HepG2 (cell line): ENCODE results near the gene EMC9. TPM values are rescaled to one million over a fixed set of nuclear protein-coding genes. Genes with fewer than 3 reads are reported as not detected.

Experiments used
- AGO2 ChIP-seq: fragments of 200-400 bp; formaldehyde crosslinking; optimal IDR thresholded peaks from 2 replicates; pipeline ENCODE3; 2017; ENCODE audit warnings: mild to moderate bottlenecking, low read depth, low read length, moderate library complexity
- ARNTL ChIP-seq: sonication (generic); formaldehyde crosslinking; IDR thresholded peaks from 2 replicates; pipeline ENCODE4 v1.4.0; 2020; ENCODE audit warnings: mild to moderate bottlenecking, missing genetic modification reagents
- CEBPB ChIP-seq: IDR thresholded peaks from 2 replicates; pipeline ENCODE4 v1.6.1; 2011; ENCODE audit warnings: low read depth, low read length, improper control_type of control experiment, borderline replicate concordance
- HNRNPUL1 ChIP-seq: fragments of 200-400 bp; formaldehyde crosslinking; IDR thresholded peaks from 2 replicates; pipeline ENCODE4 v1.6.1; 2017; ENCODE audit warnings: low read depth, mild to moderate bottlenecking, low read length, moderate library complexity
- JUNB ChIP-seq: sonication (generic); formaldehyde crosslinking; IDR thresholded peaks from 2 replicates; pipeline ENCODE4 v1.8.0; 2022; ENCODE audit warnings: missing genetic modification reagents, mild to moderate bottlenecking, borderline replicate concordance
- SATB2 ChIP-seq: sonication (generic); formaldehyde crosslinking; IDR thresholded peaks from 2 replicates; pipeline ENCODE4 v1.5.0; 2020; ENCODE audit warnings: missing genetic modification reagents
- ZNF605 ChIP-seq: sonication (generic); formaldehyde crosslinking; IDR thresholded peaks from 2 replicates; pipeline ENCODE4 v1.8.0; 2022; ENCODE audit warnings: mild to moderate bottlenecking, missing genetic modification reagents
- polyA plus RNA-seq, 8 experiments: library from polyadenylated mRNA; depleted of rRNA in 3 of 8; stranded (reverse) in 7 of 8; unstranded in 1 of 8; fragments of >200 nt; fragmentation: Illumina TruSeq in 4 of 8; extraction: Trizol in 4 of 8; gene quantifications; 2 replicates each; pipeline versions ENCODE4 v1.2.1 to v1.2.3, GENCODE V29; 2011 to 2016; ENCODE audit warnings: low read depth in 4 of 8, missing spikeins in 1 of 8, mixed read lengths in 1 of 8; ENCODE audit not compliant: insufficient read depth in 1 of 8
- total RNA-seq, 5 experiments: library from RNA; depleted of rRNA; stranded (reverse); fragments of >200 nt; fragmentation: Illumina TruSeq; extraction: Trizol; gene quantifications; 2 replicates each; pipeline ENCODE4 v1.2.3, GENCODE V29; 2016; ENCODE audit warnings: low read depth in 1 of 5
- TF ChIP-seq, protein P1 (sequence below): sonication (generic); formaldehyde crosslinking; IDR thresholded peaks from 2 replicates; pipeline ENCODE4 v1.4.0; 2020; ENCODE audit warnings: mild to moderate bottlenecking, missing genetic modification reagents, borderline replicate concordance
- TF ChIP-seq, protein P2 (sequence below), 2 experiments: sonication (generic) in 1 of 2; formaldehyde crosslinking in 1 of 2; IDR thresholded peaks; 2 replicates each; pipeline versions ENCODE4 v1.4.0 to v1.6.1; 2018 to 2020; ENCODE audit warnings: missing genetic modification reagents in 2 of 2, borderline replicate concordance in 1 of 2, low read depth in 1 of 2, mild to moderate bottlenecking in 1 of 2, missing biosample characterization in 1 of 2
- TF ChIP-seq, protein P3 (sequence below): sonication (generic); formaldehyde crosslinking; IDR thresholded peaks from 2 replicates; pipeline ENCODE4 v1.4.0; 2020; ENCODE audit warnings: missing genetic modification reagents
- TF ChIP-seq, protein P4 (sequence below): sonication (generic); formaldehyde crosslinking; IDR thresholded peaks from 2 replicates; pipeline ENCODE4 v1.4.0; 2020; ENCODE audit warnings: missing genetic modification reagents
- TF ChIP-seq, protein P5 (sequence below): sonication (generic); formaldehyde crosslinking; IDR thresholded peaks from 2 replicates; pipeline ENCODE4 v1.4.0; 2020; ENCODE audit warnings: missing genetic modification reagents
- TF ChIP-seq, protein P6 (sequence below): IDR thresholded peaks from 2 replicates; pipeline ENCODE4 v1.6.1; 2018; ENCODE audit warnings: missing genetic modification reagents

The EMC9 gene
- total and polyA plus RNA-seq, 2 of the 13 experiments (the other 11 are each of a cell fraction or from before 2014, with no cell fraction given): 60.5 to 78.7 TPM

DNA sequence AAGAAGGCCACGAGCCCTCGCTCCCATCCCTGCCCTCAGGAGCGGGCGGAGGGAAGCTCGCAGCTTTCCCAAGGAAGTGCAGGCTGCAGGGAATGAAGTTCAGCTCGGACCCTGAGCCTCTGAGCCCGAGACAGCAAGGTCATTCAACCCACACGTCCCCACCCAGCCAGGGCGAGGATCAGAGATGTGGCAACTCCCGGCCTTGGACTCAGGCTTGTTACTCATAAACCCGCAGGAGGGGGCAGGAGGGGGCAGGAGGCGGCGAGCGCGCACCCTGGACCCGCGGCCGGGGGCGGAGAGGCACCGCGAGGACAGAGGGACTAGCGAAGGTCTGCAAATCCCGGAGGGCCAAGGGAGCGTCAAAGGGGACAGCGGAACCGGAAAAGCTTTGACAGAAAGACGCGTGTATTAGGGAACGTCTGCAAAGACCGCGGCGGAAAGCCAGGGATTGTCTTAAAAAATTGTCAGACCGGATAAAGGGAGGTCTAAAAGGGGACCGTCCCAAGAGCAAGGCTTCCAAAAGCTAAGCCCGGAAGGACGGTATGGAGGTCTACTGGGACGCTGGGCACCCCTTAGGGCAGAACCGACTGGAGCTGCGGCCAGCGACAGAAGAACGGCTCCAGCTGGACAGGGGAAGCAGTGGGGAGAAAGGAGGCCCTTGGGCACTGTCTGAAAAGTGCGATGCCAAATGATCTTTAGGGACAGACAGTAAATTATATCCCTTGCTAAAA lies 27.4 kb downstream of the EMC9 start (continued):
- TF ChIP-seq, protein P1, sequence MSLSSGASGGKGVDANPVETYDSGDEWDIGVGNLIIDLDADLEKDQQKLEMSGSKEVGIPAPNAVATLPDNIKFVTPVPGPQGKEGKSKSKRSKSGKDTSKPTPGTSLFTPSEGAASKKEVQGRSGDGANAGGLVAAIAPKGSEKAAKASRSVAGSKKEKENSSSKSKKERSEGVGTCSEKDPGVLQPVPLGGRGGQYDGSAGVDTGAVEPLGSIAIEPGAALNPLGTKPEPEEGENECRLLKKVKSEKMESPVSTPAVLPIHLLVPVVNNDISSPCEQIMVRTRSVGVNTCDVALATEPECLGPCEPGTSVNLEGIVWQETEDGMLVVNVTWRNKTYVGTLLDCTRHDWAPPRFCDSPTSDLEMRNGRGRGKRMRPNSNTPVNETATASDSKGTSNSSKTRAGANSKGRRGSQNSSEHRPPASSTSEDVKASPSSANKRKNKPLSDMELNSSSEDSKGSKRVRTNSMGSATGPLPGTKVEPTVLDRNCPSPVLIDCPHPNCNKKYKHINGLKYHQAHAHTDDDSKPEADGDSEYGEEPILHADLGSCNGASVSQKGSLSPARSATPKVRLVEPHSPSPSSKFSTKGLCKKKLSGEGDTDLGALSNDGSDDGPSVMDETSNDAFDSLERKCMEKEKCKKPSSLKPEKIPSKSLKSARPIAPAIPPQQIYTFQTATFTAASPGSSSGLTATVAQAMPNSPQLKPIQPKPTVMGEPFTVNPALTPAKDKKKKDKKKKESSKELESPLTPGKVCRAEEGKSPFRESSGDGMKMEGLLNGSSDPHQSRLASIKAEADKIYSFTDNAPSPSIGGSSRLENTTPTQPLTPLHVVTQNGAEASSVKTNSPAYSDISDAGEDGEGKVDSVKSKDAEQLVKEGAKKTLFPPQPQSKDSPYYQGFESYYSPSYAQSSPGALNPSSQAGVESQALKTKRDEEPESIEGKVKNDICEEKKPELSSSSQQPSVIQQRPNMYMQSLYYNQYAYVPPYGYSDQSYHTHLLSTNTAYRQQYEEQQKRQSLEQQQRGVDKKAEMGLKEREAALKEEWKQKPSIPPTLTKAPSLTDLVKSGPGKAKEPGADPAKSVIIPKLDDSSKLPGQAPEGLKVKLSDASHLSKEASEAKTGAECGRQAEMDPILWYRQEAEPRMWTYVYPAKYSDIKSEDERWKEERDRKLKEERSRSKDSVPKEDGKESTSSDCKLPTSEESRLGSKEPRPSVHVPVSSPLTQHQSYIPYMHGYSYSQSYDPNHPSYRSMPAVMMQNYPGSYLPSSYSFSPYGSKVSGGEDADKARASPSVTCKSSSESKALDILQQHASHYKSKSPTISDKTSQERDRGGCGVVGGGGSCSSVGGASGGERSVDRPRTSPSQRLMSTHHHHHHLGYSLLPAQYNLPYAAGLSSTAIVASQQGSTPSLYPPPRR: peak; percentile 99
- TF ChIP-seq HNRNPUL1 (peak; percentile 59; the same call in 1 of the 2 replicates), JUNB (CRISPR knock-in tag) (no peak), SATB2 (CRISPR knock-in tag) (no peak), ARNTL (peak; percentile 97), AGO2 (peak; percentile 91), ZNF605 (CRISPR knock-in tag) (no peak; the same call in 1 of the 2 replicates), CEBPB (peak; percentile 100)
- TF ChIP-seq, protein P2, sequence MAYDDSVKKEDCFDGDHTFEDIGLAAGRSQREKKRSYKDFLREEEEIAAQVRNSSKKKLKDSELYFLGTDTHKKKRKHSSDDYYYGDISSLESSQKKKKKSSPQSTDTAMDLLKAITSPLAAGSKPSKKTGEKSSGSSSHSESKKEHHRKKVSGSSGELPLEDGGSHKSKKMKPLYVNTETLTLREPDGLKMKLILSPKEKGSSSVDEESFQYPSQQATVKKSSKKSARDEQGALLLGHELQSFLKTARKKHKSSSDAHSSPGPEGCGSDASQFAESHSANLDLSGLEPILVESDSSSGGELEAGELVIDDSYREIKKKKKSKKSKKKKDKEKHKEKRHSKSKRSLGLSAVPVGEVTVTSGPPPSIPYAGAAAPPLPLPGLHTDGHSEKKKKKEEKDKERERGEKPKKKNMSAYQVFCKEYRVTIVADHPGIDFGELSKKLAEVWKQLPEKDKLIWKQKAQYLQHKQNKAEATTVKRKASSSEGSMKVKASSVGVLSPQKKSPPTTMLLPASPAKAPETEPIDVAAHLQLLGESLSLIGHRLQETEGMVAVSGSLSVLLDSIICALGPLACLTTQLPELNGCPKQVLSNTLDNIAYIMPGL (CRISPR knock-in tag; IDR thresholded peaks at IDR 0.05; ENCODE audit: borderline replicate concordance in 1 of 2, low read depth in 1 of 2): peak; percentile 97
- TF ChIP-seq, protein P3, sequence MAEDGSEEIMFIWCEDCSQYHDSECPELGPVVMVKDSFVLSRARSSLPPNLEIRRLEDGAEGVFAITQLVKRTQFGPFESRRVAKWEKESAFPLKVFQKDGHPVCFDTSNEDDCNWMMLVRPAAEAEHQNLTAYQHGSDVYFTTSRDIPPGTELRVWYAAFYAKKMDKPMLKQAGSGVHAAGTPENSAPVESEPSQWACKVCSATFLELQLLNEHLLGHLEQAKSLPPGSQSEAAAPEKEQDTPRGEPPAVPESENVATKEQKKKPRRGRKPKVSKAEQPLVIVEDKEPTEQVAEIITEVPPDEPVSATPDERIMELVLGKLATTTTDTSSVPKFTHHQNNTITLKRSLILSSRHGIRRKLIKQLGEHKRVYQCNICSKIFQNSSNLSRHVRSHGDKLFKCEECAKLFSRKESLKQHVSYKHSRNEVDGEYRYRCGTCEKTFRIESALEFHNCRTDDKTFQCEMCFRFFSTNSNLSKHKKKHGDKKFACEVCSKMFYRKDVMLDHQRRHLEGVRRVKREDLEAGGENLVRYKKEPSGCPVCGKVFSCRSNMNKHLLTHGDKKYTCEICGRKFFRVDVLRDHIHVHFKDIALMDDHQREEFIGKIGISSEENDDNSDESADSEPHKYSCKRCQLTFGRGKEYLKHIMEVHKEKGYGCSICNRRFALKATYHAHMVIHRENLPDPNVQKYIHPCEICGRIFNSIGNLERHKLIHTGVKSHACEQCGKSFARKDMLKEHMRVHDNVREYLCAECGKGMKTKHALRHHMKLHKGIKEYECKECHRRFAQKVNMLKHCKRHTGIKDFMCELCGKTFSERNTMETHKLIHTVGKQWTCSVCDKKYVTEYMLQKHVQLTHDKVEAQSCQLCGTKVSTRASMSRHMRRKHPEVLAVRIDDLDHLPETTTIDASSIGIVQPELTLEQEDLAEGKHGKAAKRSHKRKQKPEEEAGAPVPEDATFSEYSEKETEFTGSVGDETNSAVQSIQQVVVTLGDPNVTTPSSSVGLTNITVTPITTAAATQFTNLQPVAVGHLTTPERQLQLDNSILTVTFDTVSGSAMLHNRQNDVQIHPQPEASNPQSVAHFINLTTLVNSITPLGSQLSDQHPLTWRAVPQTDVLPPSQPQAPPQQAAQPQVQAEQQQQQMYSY (CRISPR knock-in tag): peak; percentile 91
- TF ChIP-seq, protein P4, sequence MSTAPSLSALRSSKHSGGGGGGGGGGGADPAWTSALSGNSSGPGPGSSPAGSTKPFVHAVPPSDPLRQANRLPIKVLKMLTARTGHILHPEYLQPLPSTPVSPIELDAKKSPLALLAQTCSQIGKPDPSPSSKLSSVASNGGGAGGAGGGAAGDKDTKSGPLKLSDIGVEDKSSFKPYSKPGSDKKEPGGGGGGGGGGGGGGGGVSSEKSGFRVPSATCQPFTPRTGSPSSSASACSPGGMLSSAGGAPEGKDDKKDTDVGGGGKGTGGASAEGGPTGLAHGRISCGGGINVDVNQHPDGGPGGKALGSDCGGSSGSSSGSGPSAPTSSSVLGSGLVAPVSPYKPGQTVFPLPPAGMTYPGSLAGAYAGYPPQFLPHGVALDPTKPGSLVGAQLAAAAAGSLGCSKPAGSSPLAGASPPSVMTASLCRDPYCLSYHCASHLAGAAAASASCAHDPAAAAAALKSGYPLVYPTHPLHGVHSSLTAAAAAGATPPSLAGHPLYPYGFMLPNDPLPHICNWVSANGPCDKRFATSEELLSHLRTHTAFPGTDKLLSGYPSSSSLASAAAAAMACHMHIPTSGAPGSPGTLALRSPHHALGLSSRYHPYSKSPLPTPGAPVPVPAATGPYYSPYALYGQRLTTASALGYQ: peak; percentile 95
- TF ChIP-seq, protein P5, sequence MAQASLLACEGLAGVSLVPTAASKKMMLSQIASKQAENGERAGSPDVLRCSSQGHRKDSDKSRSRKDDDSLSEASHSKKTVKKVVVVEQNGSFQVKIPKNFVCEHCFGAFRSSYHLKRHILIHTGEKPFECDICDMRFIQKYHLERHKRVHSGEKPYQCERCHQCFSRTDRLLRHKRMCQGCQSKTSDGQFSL (CRISPR knock-in tag): peak; percentile 78; the same call in 1 of the 2 replicates
- TF ChIP-seq, protein P6, sequence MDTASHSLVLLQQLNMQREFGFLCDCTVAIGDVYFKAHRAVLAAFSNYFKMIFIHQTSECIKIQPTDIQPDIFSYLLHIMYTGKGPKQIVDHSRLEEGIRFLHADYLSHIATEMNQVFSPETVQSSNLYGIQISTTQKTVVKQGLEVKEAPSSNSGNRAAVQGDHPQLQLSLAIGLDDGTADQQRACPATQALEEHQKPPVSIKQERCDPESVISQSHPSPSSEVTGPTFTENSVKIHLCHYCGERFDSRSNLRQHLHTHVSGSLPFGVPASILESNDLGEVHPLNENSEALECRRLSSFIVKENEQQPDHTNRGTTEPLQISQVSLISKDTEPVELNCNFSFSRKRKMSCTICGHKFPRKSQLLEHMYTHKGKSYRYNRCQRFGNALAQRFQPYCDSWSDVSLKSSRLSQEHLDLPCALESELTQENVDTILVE (CRISPR knock-in tag): peak; percentile 97
